Neural crest cell (in vitro differentiated cells): Measurements from ENCODE around the gene CHI3L2. TPM values are rescaled to one million over a fixed set of nuclear protein-coding genes. Genes with fewer than 3 reads are reported as not detected.

Experiments
- DNase-seq: peaks from one replicate; pipeline ENCODE4 v3.0.0; 2021; ENCODE audit warnings: low read depth, mixed read lengths, low spot score
- H3K27ac Mint-ChIP-seq: one replicate; pipeline ENCODE4 v1.8.0; 2021; ENCODE audit warnings: mild to moderate bottlenecking, mixed read lengths; ENCODE audit not compliant: unreplicated experiment
- H3K27me3 Mint-ChIP-seq: 2 replicates; pipeline ENCODE4 v1.8.0; 2021; ENCODE audit warnings: low read depth, mild to moderate bottlenecking, mixed read lengths
- H3K36me3 Mint-ChIP-seq: 2 replicates; pipeline ENCODE4 v1.8.0; 2021; ENCODE audit warnings: low read depth, mild to moderate bottlenecking, mixed read lengths
- H3K4me1 Mint-ChIP-seq: 2 replicates; pipeline ENCODE4 v1.8.0; 2021; ENCODE audit warnings: mixed read lengths
- H3K4me3 Mint-ChIP-seq: one replicate; pipeline ENCODE4 v1.8.0; 2021; ENCODE audit warnings: mild to moderate bottlenecking, mixed read lengths
- H3K9me3 Mint-ChIP-seq: 2 replicates; pipeline ENCODE4 v1.8.0; 2021; ENCODE audit warnings: mixed read lengths
- total RNA-seq: library from RNA; stranded (reverse); gene quantifications from 2 replicates; pipeline ENCODE4 v1.2.1, GENCODE V29; 2021
- TF ChIP-seq, protein P1 (sequence below): fragments of 200-600 bp; sonication (generic); conservative IDR thresholded peaks from 2 replicates; pipeline ENCODE4 v1.5.0; 2021; ENCODE audit warnings: antibody characterized with exemption, mild to moderate bottlenecking

The CHI3L2 gene
- total RNA-seq, 1 donor from 2014 or later: not detected

DNA sequence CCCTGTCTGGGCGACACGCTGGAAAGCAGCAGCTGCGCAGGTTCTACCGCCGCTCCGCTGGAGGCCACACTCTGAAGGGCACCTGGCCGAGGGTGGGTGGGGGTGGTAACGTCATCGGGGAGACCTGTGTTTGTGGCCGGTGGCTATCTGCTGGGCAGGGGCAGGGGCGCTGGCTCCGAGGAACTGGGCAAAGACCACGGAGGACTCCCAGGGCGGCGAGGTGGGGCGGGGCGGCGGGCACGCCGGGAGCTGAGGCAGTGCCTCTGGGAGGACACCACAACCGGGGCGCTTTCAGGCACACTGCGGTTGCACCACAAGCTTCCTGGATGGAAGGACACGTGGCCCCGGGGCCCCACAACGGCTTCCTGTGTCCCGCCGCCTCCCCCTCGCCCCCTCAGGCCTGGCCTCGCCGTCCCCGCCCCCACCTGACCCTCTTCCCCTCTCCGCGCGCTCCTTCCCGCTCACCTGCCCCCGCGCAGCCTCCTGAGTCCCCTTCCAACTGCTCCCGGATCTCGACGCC lies 23.8 kb upstream of the CHI3L2 start:
- no peak overlapping the region for H3K4me3 Mint-ChIP-seq
- no peaks in the 10 kb centered on the region for H3K36me3 Mint-ChIP-seq
- peaks cover 4% of the 10 kb centered on the region for H3K4me1 Mint-ChIP-seq
- no peak for DNase-seq
- no peaks in the 10 kb centered on the region for H3K9me3 Mint-ChIP-seq
- H3K27ac Mint-ChIP-seq: no peak overlapping the region
- peaks cover 3% of the 10 kb centered on the region for H3K27me3 Mint-ChIP-seq
- TF ChIP-seq, protein P1, sequence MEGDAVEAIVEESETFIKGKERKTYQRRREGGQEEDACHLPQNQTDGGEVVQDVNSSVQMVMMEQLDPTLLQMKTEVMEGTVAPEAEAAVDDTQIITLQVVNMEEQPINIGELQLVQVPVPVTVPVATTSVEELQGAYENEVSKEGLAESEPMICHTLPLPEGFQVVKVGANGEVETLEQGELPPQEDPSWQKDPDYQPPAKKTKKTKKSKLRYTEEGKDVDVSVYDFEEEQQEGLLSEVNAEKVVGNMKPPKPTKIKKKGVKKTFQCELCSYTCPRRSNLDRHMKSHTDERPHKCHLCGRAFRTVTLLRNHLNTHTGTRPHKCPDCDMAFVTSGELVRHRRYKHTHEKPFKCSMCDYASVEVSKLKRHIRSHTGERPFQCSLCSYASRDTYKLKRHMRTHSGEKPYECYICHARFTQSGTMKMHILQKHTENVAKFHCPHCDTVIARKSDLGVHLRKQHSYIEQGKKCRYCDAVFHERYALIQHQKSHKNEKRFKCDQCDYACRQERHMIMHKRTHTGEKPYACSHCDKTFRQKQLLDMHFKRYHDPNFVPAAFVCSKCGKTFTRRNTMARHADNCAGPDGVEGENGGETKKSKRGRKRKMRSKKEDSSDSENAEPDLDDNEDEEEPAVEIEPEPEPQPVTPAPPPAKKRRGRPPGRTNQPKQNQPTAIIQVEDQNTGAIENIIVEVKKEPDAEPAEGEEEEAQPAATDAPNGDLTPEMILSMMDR: no peak

DNA sequence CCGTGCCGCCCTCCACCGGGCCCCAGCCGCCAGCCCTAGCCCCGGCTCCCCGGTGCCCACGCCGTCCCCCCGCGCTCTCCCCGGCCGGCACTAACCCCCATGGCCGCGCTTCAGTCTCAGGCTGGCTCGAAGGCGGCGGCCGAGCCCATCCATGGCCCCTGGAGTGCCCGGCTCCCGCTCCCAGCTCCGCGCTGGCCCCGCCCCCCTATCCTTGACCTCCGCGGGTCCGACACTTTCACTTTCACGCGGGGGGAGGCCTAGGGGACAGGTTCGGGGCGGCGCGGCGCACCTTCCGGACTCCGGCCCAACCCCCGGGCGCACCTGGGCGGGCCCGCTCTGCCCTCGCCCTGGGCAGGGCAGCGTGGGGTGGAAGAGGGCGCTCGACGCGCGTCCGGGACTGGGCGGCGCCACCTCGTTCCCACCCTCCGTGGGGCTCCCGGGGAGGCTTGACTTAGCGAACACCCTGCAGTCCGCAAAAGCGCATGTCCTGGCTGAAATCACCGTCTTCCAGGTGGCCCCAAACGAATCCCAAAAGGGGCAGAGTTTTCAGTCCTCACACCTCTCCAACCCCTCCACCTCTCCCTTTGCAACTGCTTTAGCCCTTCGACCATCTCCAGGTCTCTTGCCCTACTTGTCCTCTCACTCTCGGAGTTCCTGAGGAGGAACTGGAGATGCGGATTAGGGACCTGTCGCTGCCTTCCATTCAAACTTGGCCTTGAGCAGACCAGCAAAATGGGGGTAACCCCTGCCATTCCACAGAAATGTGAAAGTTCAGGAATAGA lies 23.1 kb upstream of the CHI3L2 start:
- Mint-ChIP-seq H3K36me3 (no peaks in the 10 kb centered on the region), H3K4me3 (no peak overlapping the region), H3K4me1 (peaks cover 4% of the 10 kb centered on the region), H3K27ac (no peak overlapping the region), H3K9me3 (no peaks in the 10 kb centered on the region), H3K27me3 (peaks cover 3% of the 10 kb centered on the region)
- no peak for DNase-seq
- TF ChIP-seq, protein P1: no peak

DNA sequence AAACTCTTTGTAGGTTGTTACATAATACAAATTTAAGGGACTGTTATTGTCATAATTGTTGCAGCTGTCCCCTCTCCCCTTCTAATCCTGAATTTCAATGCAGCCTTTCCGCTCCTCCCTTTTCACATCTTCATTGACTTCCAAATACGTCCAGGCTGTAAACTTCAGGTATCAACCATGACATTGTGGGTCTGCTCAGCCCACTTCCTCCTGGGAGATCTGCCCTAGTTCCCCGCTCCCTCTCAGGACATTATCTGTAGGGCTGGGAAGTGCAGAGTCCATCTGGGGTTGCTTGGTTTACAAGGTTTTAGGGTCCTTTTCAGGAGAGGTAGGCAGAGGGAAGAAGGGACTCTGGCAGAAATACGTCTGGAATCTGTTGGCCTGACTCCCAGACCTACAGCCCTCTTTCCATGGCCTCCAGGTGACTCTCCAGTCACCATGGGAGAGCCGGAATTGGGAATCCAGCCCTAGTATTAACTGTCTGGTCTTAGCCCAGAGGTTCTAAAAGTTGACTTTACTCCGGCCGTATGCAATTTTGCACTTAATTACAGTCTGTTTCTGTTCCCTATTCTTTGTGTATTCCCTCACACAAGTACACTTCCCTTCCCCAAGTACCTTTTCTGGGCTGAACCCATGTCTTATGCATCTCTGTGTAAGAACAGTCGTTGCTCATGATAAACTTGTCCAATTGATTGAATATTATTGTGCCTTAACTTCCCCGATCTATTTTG lies 22.4 kb upstream of the CHI3L2 start:
- no peaks in the 10 kb centered on the region for H3K9me3 Mint-ChIP-seq
- no peak for DNase-seq
- no peaks in the 10 kb centered on the region for H3K36me3 Mint-ChIP-seq
- TF ChIP-seq, protein P1: no peak
- H3K27ac Mint-ChIP-seq: no peak overlapping the region
- H3K27me3 Mint-ChIP-seq: peaks cover 3% of the 10 kb centered on the region
- H3K4me3 Mint-ChIP-seq: no peak overlapping the region
- H3K4me1 Mint-ChIP-seq: peaks cover 4% of the 10 kb centered on the region

DNA sequence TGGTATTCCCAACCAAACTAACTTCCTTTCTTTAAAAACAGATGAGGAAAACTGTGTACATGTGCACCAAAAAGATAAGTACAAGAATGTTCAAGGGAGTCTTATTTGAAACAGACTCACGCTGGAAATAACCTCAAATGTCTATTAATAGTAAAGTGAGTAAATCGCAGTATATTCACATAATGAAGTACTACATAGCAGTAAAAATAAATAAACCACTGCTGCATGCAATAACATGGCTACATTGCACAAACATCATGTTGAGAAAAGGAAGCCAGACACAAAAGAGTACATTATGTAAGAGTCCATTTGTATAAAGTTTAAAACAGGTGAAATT lies 21.8 kb upstream of the CHI3L2 start:
- Mint-ChIP-seq H3K4me1 (peaks cover 4% of the 10 kb centered on the region), H3K9me3 (no peaks in the 10 kb centered on the region), H3K36me3 (no peaks in the 10 kb centered on the region), H3K4me3 (no peak overlapping the region), H3K27me3 (peaks cover 3% of the 10 kb centered on the region), H3K27ac (no peak overlapping the region)
- TF ChIP-seq, protein P1: no peak
- no peak for DNase-seq

DNA sequence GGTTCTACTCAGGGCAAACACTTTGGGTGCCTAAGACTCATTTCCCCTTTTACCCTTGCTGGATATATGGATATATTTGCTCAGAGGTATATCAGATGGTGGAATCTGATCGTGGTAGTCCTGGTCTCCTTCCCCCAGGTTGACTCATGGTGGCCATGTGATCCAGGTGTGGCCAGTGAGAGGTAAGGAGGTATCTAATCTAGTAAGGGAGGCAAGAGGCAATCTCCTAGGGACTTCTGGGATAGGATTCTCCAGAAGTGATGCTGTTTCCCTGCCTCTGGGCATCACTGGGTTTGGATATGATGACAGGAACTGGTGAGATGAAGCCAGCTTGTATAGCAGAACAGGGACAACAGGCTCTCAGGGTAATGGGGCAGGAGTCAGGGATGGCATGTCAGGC lies 18.6 kb upstream of the CHI3L2 start:
- Mint-ChIP-seq H3K4me3 (no peak overlapping the region), H3K36me3 (no peaks in the 10 kb centered on the region), H3K9me3 (no peaks in the 10 kb centered on the region), H3K4me1 (no peaks in the 10 kb centered on the region), H3K27ac (no peak overlapping the region), H3K27me3 (peaks cover 3% of the 10 kb centered on the region)
- no peak for DNase-seq
- TF ChIP-seq, protein P1: no peak
